A673 (cell line): ENCODE data around the gene HDAC4.

Experiments used
- EZH2 ChIP-seq: fragments of 200-600 bp; sonication (generic); IDR thresholded peaks from 2 replicates; pipeline ENCODE4 v1.6.1; 2017; ENCODE audit warnings: borderline replicate concordance, low read depth, mild to moderate bottlenecking, mixed read lengths, antibody characterized with exemption, low read length; ENCODE audit not compliant: poor library complexity, severe bottlenecking
- TF ChIP-seq, protein P1 (sequence below): fragments of 300-800, 200-600 bp; sonication (generic); conservative IDR thresholded peaks from 2 replicates; pipeline ENCODE4 v1.5.1; 2017; ENCODE audit warnings: low read depth, mild to moderate bottlenecking, antibody characterized with exemption, low read length, moderate library complexity, mixed read lengths

DNA sequence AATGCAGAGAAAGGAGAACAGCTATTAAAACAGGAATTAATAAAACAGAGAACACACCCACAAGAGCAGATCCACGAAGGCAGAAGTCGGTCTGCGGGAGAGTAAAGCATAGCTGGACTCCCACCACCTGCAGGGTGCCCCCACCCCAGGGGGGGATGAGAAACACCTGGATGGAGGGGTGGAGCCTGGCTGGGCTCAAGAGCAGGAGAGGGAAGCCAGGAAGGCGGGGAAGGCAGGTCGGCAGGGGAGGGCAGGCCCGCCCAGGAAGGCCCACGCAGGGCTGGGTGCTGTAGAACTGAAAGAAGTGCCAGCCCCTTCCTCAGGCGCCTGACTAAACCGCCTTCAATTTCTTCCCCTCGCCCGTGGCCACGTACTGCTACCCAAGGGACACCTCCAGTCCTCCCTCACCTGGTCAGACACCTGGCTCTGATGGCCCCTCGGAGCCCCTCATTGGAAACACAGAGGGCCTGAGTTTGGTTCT lies 175.4 kb downstream of the HDAC4 start:
- TF ChIP-seq, protein P1, sequence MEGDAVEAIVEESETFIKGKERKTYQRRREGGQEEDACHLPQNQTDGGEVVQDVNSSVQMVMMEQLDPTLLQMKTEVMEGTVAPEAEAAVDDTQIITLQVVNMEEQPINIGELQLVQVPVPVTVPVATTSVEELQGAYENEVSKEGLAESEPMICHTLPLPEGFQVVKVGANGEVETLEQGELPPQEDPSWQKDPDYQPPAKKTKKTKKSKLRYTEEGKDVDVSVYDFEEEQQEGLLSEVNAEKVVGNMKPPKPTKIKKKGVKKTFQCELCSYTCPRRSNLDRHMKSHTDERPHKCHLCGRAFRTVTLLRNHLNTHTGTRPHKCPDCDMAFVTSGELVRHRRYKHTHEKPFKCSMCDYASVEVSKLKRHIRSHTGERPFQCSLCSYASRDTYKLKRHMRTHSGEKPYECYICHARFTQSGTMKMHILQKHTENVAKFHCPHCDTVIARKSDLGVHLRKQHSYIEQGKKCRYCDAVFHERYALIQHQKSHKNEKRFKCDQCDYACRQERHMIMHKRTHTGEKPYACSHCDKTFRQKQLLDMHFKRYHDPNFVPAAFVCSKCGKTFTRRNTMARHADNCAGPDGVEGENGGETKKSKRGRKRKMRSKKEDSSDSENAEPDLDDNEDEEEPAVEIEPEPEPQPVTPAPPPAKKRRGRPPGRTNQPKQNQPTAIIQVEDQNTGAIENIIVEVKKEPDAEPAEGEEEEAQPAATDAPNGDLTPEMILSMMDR, result no peak
- no peak for TF ChIP-seq EZH2
